GM23248 (cell line): ENCODE data around the gene EXD3. TPM values are rescaled to one million over a fixed set of nuclear protein-coding genes. Genes with fewer than 3 reads are reported as not detected.

ENCODE experiments used
- DNase-seq: peaks from one replicate; pipeline ENCODE4 v3.0.0-alpha.2; 2015
- H2AFZ ChIP-seq: fragments of 200-600 bp; sonication (generic); 2 replicates; pipeline ENCODE4 v1.6.1; 2016; ENCODE audit warnings: antibody characterized with exemption
- H3F3A ChIP-seq: fragments of 200-600 bp; sonication (generic); 2 replicates; pipeline ENCODE4 v1.6.1; 2016; ENCODE audit warnings: mild to moderate bottlenecking, antibody characterized with exemption, mixed run types; ENCODE audit not compliant: insufficient read depth
- H3K27ac ChIP-seq: fragments of 200-600 bp; sonication (generic); 2 replicates; pipeline ENCODE4 v1.5.1; 2016; ENCODE audit warnings: mild to moderate bottlenecking
- H3K27me3 ChIP-seq: fragments of 200-600 bp; sonication (generic); replicated peaks from 2 replicates; pipeline ENCODE4 v1.6.1; 2016; ENCODE audit warnings: mild to moderate bottlenecking; ENCODE audit not compliant: insufficient read depth
- H3K36me3 ChIP-seq: fragments of 200-600 bp; sonication (generic); 2 replicates; pipeline ENCODE4 v1.6.1; 2016; ENCODE audit warnings: low read depth, mild to moderate bottlenecking
- H3K4me1 ChIP-seq: fragments of 200-600 bp; sonication (generic); 2 replicates; pipeline ENCODE4 v1.6.1; 2016; ENCODE audit warnings: mild to moderate bottlenecking; ENCODE audit not compliant: insufficient read depth
- H3K4me2 ChIP-seq: fragments of 200-600 bp; sonication (generic); one replicate; pipeline ENCODE4 v1.6.1; 2016; ENCODE audit warnings: mild to moderate bottlenecking; ENCODE audit not compliant: unreplicated experiment
- H3K4me3 ChIP-seq: fragments of 200-600 bp; sonication (generic); 2 replicates; pipeline ENCODE4 v1.5.1; 2016; ENCODE audit warnings: mild to moderate bottlenecking
- H3K79me2 ChIP-seq: fragments of 200-600 bp; sonication (generic); 2 replicates; pipeline ENCODE4 v1.6.1; 2016; ENCODE audit warnings: mild to moderate bottlenecking; ENCODE audit not compliant: insufficient read depth
- H3K9ac ChIP-seq: fragments of 200-600 bp; sonication (generic); 2 replicates; pipeline ENCODE4 v1.6.1; 2016; ENCODE audit warnings: mild to moderate bottlenecking
- H3K9me2 ChIP-seq: fragments of 200-600 bp; sonication (generic); 2 replicates; pipeline ENCODE4 v1.6.1; 2016; ENCODE audit warnings: mixed run types, mild to moderate bottlenecking, moderate library complexity; ENCODE audit not compliant: insufficient read depth
- H3K9me3 ChIP-seq: fragments of 200-600 bp; sonication (generic); one replicate; pipeline ENCODE4 v1.6.1; 2017; ENCODE audit warnings: low read depth
- H4K20me1 ChIP-seq: fragments of 200-600 bp; sonication (generic); 2 replicates; pipeline ENCODE4 v1.6.0; 2016; ENCODE audit not compliant: insufficient read depth
- EZH2 ChIP-seq: fragments of 200-600 bp; sonication (generic); IDR thresholded peaks from 2 replicates; pipeline ENCODE4 v1.6.1; 2018; ENCODE audit warnings: antibody characterized with exemption, mild to moderate bottlenecking; ENCODE audit not compliant: insufficient read depth, poor library complexity, severe bottlenecking
- EZH2phosphoT487 ChIP-seq: fragments of 200-600 bp; sonication (generic); IDR thresholded peaks from 2 replicates; pipeline ENCODE4 v1.6.1; 2018; ENCODE audit warnings: antibody characterized with exemption, moderate library complexity, mild to moderate bottlenecking, low read depth; ENCODE audit not compliant: insufficient read depth
- whole genome bisulfite sequencing, 2 experiments: methylation state at CpG; one replicate each; pipeline ENCODE4 v1.1.6; 2015 to 2017; ENCODE audit warnings: low lambda C conversion rate in 2 of 2, low coverage in 1 of 2; ENCODE audit errors: missing lambda C conversion rate in 2 of 2; 5-methylcytosine and 5-hydroxymethylcytosine counted together
- in situ Hi-C: fragments of 300-500 bp; cut with MboI; formaldehyde crosslinking; loops from 2 replicates; pipeline ENCODE4 v1.15.0; 2020
- polyA plus RNA-seq: library from polyadenylated mRNA; unstranded; fragments of >200 nt; fragmentation: Nextera tagmentation; extraction: Ambion mirVana; gene quantifications from 2 replicates; pipeline ENCODE4 v1.2.1, GENCODE V29; 2016
- total RNA-seq: library from RNA; depleted of rRNA; stranded (reverse); fragments of >200 nt; shearing (Covaris generic); gene quantifications from 2 replicates; pipeline ENCODE4 v1.2.3, GENCODE V29; 2014

EXD3 gene
- total and polyA plus RNA-seq, 2 experiments from 2014 or later: 10.1 to 11.6 TPM

DNA sequence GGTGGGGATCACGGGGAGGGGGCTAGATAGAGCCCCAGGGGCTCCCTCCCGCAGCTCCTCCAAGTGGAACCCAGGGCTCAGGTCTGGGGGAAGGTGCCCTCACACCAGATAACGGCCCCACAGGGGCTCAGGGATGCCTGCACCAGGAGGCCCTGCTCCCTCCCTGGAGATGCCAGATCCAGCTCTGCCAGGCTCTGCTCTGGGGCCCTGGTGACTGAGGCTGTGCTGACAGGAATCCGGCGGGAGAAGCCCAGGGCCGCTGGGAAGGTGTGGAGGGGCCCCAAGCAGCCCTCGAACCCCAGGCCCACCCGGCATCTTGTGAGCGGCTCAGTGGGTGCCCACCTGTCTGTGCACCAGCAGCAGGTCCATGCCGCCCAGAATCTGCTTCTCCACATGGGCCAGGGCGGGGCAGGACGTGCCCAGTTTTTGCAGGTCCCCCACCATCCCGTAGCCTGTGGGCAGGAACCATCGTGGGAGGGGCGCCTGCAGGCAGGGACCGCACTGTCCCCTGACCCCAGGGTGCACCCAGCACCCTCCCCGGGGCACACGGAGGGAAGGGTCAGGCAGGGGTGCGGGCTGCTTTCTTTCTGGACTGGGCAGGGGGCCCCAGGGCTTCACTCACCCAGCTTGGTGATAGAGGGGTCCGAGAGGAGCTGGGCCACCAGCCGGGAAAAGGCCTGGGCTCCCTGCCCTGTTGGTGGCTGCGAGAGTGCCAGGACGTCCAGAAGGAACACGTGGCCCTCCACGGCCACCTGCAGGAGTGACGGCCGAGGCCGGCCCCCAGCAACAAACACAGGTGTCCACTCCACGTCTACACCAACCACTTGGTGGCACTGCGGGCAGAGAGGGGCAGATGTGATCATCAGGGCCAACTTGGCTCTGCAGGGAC, 72.0 kb downstream of the EXD3 start:
- H4K20me1 ChIP-seq: no peaks in the 10 kb centered on the region
- H3K9me3 ChIP-seq: no peaks in the 10 kb centered on the region
- H3K27ac ChIP-seq: no peak overlapping the region
- 84 to 85% methylated on average over 22 to 26 of the region's 30 CpGs for WGBS, 2 experiments
- H3K4me1 ChIP-seq: no peaks in the 10 kb centered on the region
- H3K9me2 ChIP-seq: no peaks in the 10 kb centered on the region
- in situ Hi-C loops: no loop called here
- no peak overlapping the region for H2AFZ ChIP-seq
- DNase-seq: no peak
- H3K4me2 ChIP-seq: no peak overlapping the region
- H3F3A ChIP-seq: no peaks in the 10 kb centered on the region
- no peak for TF ChIP-seq EZH2phosphoT487
- TF ChIP-seq EZH2: no peak
- no peaks in the 10 kb centered on the region for H3K27me3 ChIP-seq
- H3K4me3 ChIP-seq: no peak overlapping the region
- H3K9ac ChIP-seq: no peak overlapping the region
- H3K36me3 ChIP-seq: no peaks in the 10 kb centered on the region
- no peaks in the 10 kb centered on the region for H3K79me2 ChIP-seq

DNA sequence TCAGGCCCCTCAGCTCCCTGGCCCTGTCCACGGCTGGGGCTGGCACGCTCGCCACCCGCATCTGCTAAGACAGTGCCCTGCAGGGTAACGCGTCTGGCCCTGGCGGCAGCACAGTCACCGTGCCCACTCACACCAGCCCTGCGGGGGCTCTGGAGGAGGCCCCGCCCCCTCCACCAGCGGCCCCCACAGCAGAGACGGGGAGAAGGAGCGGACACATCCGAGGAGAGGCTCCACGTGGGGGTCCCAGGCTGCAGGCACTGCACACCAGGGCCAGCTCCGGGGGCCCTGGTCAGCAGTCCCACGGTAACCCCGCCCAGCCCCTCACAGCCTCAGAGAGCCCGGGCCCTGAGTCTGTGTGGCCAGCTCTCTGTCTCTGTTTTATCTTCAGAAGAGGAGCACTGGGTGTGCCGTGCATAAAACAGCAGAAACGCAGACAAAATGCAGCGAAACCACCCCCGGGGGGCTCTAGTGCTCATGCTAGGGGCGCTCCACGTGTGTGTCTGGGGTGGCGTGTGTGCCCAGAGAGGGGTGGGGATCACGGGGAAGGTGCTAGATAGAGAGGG, 73.4 kb downstream of the EXD3 start:
- no peaks in the 10 kb centered on the region for H3K36me3 ChIP-seq
- DNase-seq: no peak
- H3K4me1 ChIP-seq: no peaks in the 10 kb centered on the region
- H3K9me3 ChIP-seq: no peaks in the 10 kb centered on the region
- H3K27ac ChIP-seq: no peak overlapping the region
- no peaks in the 10 kb centered on the region for H3K9me2 ChIP-seq
- no peak for TF ChIP-seq EZH2phosphoT487
- no peak for TF ChIP-seq EZH2
- H4K20me1 ChIP-seq: no peaks in the 10 kb centered on the region
- in situ Hi-C loops: no loop called here
- no peak overlapping the region for H3K4me3 ChIP-seq
- WGBS, 2 experiments: 91 to 92% methylated on average over 19 to 27 of the region's 27 CpGs
- no peaks in the 10 kb centered on the region for H3K27me3 ChIP-seq
- no peak overlapping the region for H3K9ac ChIP-seq
- H2AFZ ChIP-seq: no peak overlapping the region
- H3F3A ChIP-seq: no peaks in the 10 kb centered on the region
- no peaks in the 10 kb centered on the region for H3K79me2 ChIP-seq
- no peak overlapping the region for H3K4me2 ChIP-seq

DNA sequence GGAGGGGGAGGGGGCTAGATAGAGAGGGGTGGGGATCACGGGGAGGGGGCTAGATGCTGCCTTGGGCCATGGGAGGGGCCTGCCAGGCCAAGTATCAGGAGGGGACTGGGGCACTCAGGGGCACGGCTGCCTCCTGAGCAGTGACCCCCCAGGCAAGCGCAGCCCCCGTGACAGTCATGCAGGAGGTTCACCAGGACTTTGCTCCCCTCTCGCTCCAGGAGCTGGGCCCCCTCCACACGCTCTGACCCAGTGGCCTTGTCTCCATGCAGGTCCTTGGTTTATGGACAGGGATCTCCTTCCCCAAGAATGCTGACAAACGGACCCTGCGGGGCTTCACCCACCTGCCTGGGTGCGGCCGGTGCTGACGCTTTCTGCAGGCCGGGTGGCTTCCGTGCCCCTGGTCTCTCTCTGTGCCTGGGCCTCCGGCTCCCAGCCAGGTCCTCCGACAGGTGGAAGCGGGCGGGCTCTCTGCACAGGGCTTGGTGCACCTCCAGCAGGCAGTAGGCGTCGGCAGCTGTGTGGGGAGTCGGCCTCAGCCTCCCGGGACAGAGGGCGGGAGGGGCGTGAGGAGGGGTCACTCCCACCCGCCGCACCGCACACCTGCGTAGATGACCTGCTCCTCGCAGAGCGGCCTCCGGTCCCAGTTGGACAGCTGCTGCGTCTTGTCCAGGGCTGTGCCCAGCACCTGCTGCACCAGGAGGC, 74.0 kb downstream of the EXD3 start:
- no peak for DNase-seq
- TF ChIP-seq EZH2: no peak
- no peak for TF ChIP-seq EZH2phosphoT487
- 92 to 93% methylated on average over 13 to 27 of the region's 31 CpGs for WGBS, 2 experiments
- H3K4me1 ChIP-seq: no peaks in the 10 kb centered on the region
- no peak overlapping the region for H3K4me2 ChIP-seq
- no peaks in the 10 kb centered on the region for H3K9me3 ChIP-seq
- no peaks in the 10 kb centered on the region for H3K79me2 ChIP-seq
- H3K4me3 ChIP-seq: no peak overlapping the region
- no peaks in the 10 kb centered on the region for H3K27me3 ChIP-seq
- H3K36me3 ChIP-seq: no peaks in the 10 kb centered on the region
- no peak overlapping the region for H2AFZ ChIP-seq
- H4K20me1 ChIP-seq: no peaks in the 10 kb centered on the region
- H3F3A ChIP-seq: no peaks in the 10 kb centered on the region
- no peak overlapping the region for H3K27ac ChIP-seq
- H3K9me2 ChIP-seq: no peaks in the 10 kb centered on the region
- in situ Hi-C loops: no loop called here
- H3K9ac ChIP-seq: no peak overlapping the region

DNA sequence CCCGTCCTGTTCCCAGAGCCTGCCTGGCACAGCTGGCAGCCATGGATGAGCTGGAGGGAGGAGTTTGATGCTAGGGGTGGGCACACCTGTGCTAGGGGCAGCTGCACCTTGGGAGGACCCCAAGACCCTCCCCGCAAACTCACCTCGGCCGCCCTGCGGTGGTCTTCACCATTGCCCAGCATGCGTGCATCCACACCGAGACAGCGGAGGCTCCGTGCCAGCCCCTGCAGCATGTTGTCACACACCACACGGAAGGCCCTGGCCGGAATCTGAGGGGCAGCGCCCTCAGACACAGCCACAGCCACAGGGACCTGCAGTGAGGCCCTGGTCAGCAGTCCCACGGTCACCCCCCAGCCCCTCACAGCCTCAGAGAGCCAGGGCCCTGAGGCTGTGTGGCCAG, 75.0 kb downstream of the EXD3 start:
- DNase-seq: no peak
- H3K36me3 ChIP-seq: no peaks in the 10 kb centered on the region
- no peaks in the 10 kb centered on the region for H3F3A ChIP-seq
- TF ChIP-seq EZH2phosphoT487 (no peak), EZH2 (no peak)
- no peaks in the 10 kb centered on the region for H4K20me1 ChIP-seq
- H3K9me3 ChIP-seq: no peaks in the 10 kb centered on the region
- no peaks in the 10 kb centered on the region for H3K79me2 ChIP-seq
- WGBS, 2 experiments: 84 to 86% methylated on average over 13 of the region's 13 CpGs
- no peak overlapping the region for H2AFZ ChIP-seq
- H3K9me2 ChIP-seq: no peaks in the 10 kb centered on the region
- in situ Hi-C loops: no loop called here
- H3K9ac ChIP-seq: no peak overlapping the region
- H3K4me2 ChIP-seq: no peak overlapping the region
- no peaks in the 10 kb centered on the region for H3K27me3 ChIP-seq
- no peaks in the 10 kb centered on the region for H3K4me1 ChIP-seq
- no peak overlapping the region for H3K4me3 ChIP-seq
- H3K27ac ChIP-seq: no peak overlapping the region
